ENCODE data around the gene ABCB1. TPM values are rescaled to one million over a fixed set of nuclear protein-coding genes. Genes with fewer than 3 reads are reported as not detected.

ABCB1 gene
- total and polyA plus RNA-seq, 10 of the 15 experiments (the other 5 are each of a cell fraction or from before 2014, with no cell fraction given), result 0.40 to 13.9 (median 1.9) TPM

GRCh38 chr7:87512906-87513305 lies 87.8 kb downstream of the ABCB1 start:
- no TSS peak for BruUV-seq (replicated peaks)

DNA sequence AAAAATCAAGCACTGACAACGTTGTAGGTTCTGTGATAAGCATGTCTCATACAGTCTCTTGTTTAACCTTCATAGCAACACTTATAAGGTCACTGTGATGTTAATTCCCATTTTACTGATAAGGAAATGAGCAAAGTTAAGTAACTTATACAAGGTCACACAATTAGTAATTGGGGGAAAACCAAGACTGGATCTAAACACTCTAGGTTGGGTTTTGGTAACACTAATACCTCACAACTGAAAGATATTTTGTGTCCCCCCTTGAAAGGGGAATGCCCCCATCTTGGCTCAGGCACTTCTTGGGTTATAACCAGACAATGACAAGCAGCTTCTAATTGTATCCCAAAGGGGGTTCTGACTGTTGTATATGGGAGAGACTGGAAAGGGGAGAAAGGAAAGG lies 89.2 kb downstream of the ABCB1 start:
- no TSS peak for BruUV-seq (replicated peaks)
- no peak overlapping the region for H2AFZ ChIP-seq (ENCODE audit: control insufficient read depth, low read depth, low read length)
- no peak overlapping the region for H3K9ac ChIP-seq (ENCODE audit: control insufficient read depth, insufficient read depth, low read length)
- DNase-seq (ENCODE audit: low read depth, low spot score), result no peak
- 9% methylated on average over 1 of the region's 1 CpG for WGBS (ENCODE audit: insufficient coverage, insufficient replicate concordance, low lambda C conversion rate, missing lambda C conversion rate)
- no peaks in the 10 kb centered on the region for H4K20me1 ChIP-seq (ENCODE audit: control insufficient read depth, insufficient read depth)
- no peak overlapping the region for H3K4me3 ChIP-seq
- H3K4me2 ChIP-seq (ENCODE audit: control insufficient read depth, insufficient read depth), result no peak overlapping the region
- no peak for FAIRE-seq
- H3K79me2 ChIP-seq (ENCODE audit: control insufficient read depth, insufficient read depth, low read length), result no peaks in the 10 kb centered on the region
- ChIA-PET POLR2A (no interaction called here), RAD21 (ENCODE audit: unreplicated experiment) (interaction anchor here (0.6 to 3.4 kb wide), 3 partner anchors 85 to 262 kb away, joined by 3 to 10 read pairs (median 3); partner anchors contain the start of gene ABCB1), SMC1A (ENCODE audit: uncharacterized antibody, unreplicated experiment) (interaction anchor here (0.6 to 1.3 kb wide), 4 partner anchors 66 to 370 kb away, joined by 3 read pairs; partner anchors contain the start of gene ABCB1), CTCF (interaction anchor here (0.7 kb wide), 1 partner anchor 101 kb away, joined by 3 read pairs; no protein-coding TSS in a partner anchor)
- no peak overlapping the region for H3K27ac ChIP-seq (ENCODE audit: control insufficient read depth, insufficient read depth)
- no peaks in the 10 kb centered on the region for H3K36me3 ChIP-seq (ENCODE audit: control insufficient read depth in 2 of 2, insufficient read depth in 2 of 2, low read length in 1 of 2)
- no peaks in the 10 kb centered on the region for H3K4me1 ChIP-seq (ENCODE audit: control insufficient read depth, insufficient read depth, low read length)
- in situ Hi-C loops (cut with MboI), result no loop called here
- H3K27me3 ChIP-seq (replicated peaks in 1 of 2; ENCODE audit: control insufficient read depth in 2 of 2, insufficient read depth in 2 of 2, low read length in 1 of 2), result no peaks in the 10 kb centered on the region
- intact Hi-C loops (cut with micrococcal nuclease; ENCODE audit: unreplicated experiment), result no loop called here
- no peaks in the 10 kb centered on the region for H3K9me3 ChIP-seq (replicated peaks; ENCODE audit: control insufficient read depth, insufficient read depth, low read length)
- ATAC-seq, result peak; percentile 69
- TF ChIP-seq NRF1 (conservative IDR thresholded peaks at IDR 0.05; ENCODE audit: low read depth, low read length), result no peak
- peak; percentile 13; the same call in 1 of the 2 replicates for TF ChIP-seq JUNB (IDR thresholded peaks at IDR 0.05)
- TF ChIP-seq NFIC (IDR thresholded peaks at IDR 0.05; ENCODE audit: low read depth, low read length), result peak; percentile 46; the same call in 1 of the 2 replicates
- no peak for TF ChIP-seq PML (IDR thresholded peaks at IDR 0.05; ENCODE audit: low read length)
- peak; percentile 19; the same call in 1 of the 2 replicates for TF ChIP-seq RUNX3 (IDR thresholded peaks at IDR 0.05; ENCODE audit: low read length)
- TF ChIP-seq SMC3 (IDR thresholded peaks at IDR 0.05; ENCODE audit: borderline replicate concordance, low read length), result no peak

More at GRCh38 chr7:87512906-87513305, 87.8 kb downstream of the ABCB1 start:
- intact Hi-C loops (cut with micrococcal nuclease; ENCODE audit: unreplicated experiment) (no loop called here), in situ Hi-C loops (cut with MboI) (no loop called here)
- SMC1A ChIA-PET (ENCODE audit: uncharacterized antibody, unreplicated experiment), result interaction anchor here (0.6 to 1.2 kb wide), 3 partner anchors 65 to 86 kb away, joined by 3 read pairs; no protein-coding TSS in a partner anchor
- Histone ChIP-seq H3K9me3 (replicated peaks; ENCODE audit: control insufficient read depth, insufficient read depth, low read length) (no peaks in the 10 kb centered on the region), H4K20me1 (ENCODE audit: control insufficient read depth, insufficient read depth) (no peaks in the 10 kb centered on the region), H3K4me3 (no peak overlapping the region), H2AFZ (ENCODE audit: control insufficient read depth, low read depth, low read length) (no peak overlapping the region), H3K9ac (ENCODE audit: control insufficient read depth, insufficient read depth, low read length) (no peak overlapping the region), H3K27ac (ENCODE audit: control insufficient read depth, insufficient read depth) (no peak overlapping the region), H3K79me2 (ENCODE audit: control insufficient read depth, insufficient read depth, low read length) (no peaks in the 10 kb centered on the region), H3K27me3 (replicated peaks in 1 of 2; ENCODE audit: control insufficient read depth in 2 of 2, insufficient read depth in 2 of 2, low read length in 1 of 2) (no peaks in the 10 kb centered on the region), H3K4me2 (ENCODE audit: control insufficient read depth, insufficient read depth) (no peak overlapping the region), H3K4me1 (ENCODE audit: control insufficient read depth, insufficient read depth, low read length) (no peaks in the 10 kb centered on the region), H3K36me3 (ENCODE audit: control insufficient read depth in 2 of 2, insufficient read depth in 2 of 2, low read length in 1 of 2) (no peaks in the 10 kb centered on the region)
- FAIRE-seq (no peak), ATAC-seq (no peak), DNase-seq (ENCODE audit: low read depth, low spot score) (no peak)
- RAD21 ChIA-PET (ENCODE audit: unreplicated experiment), result no interaction called here
- CTCF ChIA-PET, result interaction anchor here (0.7 to 1.4 kb wide), 2 partner anchors 63 to 201 kb away, joined by 3 read pairs; no protein-coding TSS in a partner anchor
- TF ChIP-seq RELB (IDR thresholded peaks at IDR 0.05; ENCODE audit: low read depth), result no peak
- TF ChIP-seq TCF7 (IDR thresholded peaks at IDR 0.05; ENCODE audit: borderline replicate concordance), result no peak
- no peak for TF ChIP-seq TBL1XR1 (IDR thresholded peaks at IDR 0.05; ENCODE audit: low read depth, low read length)
- POLR2A ChIA-PET, result interaction anchor here (0.6 kb wide), 1 partner anchor 210 kb away, joined by 4 read pairs; no protein-coding TSS in a partner anchor
- 51% methylated on average over 4 of the region's 4 CpGs for WGBS (ENCODE audit: insufficient coverage, insufficient replicate concordance, low lambda C conversion rate, missing lambda C conversion rate)

Data from GM12878 (cell line).